Activated CD4-positive, alpha-beta T cell treated with anti-CD3 and anti-CD28 coated beads, Interleukin-2, Interleukin-4, amounts not matched to agents 100 ng/mL and 50 ng/mL, durations not matched to agents 16 hours and 8 hours (primary cell): ENCODE data around the gene NIPBL.
"Not testable (repeated sequence)": the region's sequence is repeated elsewhere in the genome, so short reads cannot be mapped to it uniquely, and the experiment has no call there.

Source experiments
- DNase-seq: peaks from one replicate; pipeline ENCODE4 v3.0.0-alpha.2; 2020; ENCODE audit warnings: low spot score

Gene NIPBL

GRCh38 chr5:36904677-36905076 is 28.1 kb downstream of the NIPBL start:
- no peak for DNase-seq

GRCh38 chr5:36908544-36909260 is 32.1 kb downstream of the NIPBL start:
- no peak for DNase-seq

- DNase-seq = no peak
These were observed 39.1 kb downstream of the NIPBL start for GRCh38 chr5:36915653-36916052.

GRCh38 chr5:36916614-36917013 is 40.0 kb downstream of the NIPBL start:
- DNase-seq = not testable (repeated sequence)

- not testable (repeated sequence) for DNase-seq
These were observed 40.8 kb downstream of the NIPBL start for GRCh38 chr5:36917358-36917757.

- DNase-seq = no peak
These were observed 42.7 kb downstream of the NIPBL start for GRCh38 chr5:36919238-36919637.

GRCh38 chr5:36919650-36920049 is 43.1 kb downstream of the NIPBL start:
- no peak for DNase-seq

- DNase-seq = no peak
These were observed 52.4 kb downstream of the NIPBL start for GRCh38 chr5:36928947-36929346.

GRCh38 chr5:36929438-36929837 is 52.9 kb downstream of the NIPBL start:
- no peak for DNase-seq

GRCh38 chr5:36932056-36932455 is 55.5 kb downstream of the NIPBL start:
- DNase-seq = no peak

GRCh38 chr5:36932699-36933098 is 56.1 kb downstream of the NIPBL start:
- DNase-seq = no peak

GRCh38 chr5:36934740-36935356 is 58.3 kb downstream of the NIPBL start:
- no peak for DNase-seq

- DNase-seq = no peak
These were observed 59.2 kb downstream of the NIPBL start for GRCh38 chr5:36935805-36936204.

- no peak for DNase-seq
These were observed 59.7 kb downstream of the NIPBL start for GRCh38 chr5:36936309-36936708.

- no peak for DNase-seq
These were observed 61.6 kb downstream of the NIPBL start for GRCh38 chr5:36938129-36938528.

- DNase-seq = no peak
These were observed 63.6 kb downstream of the NIPBL start for GRCh38 chr5:36939969-36940858.

GRCh38 chr5:36943584-36943983 is 67.0 kb downstream of the NIPBL start:
- DNase-seq = no peak

GRCh38 chr5:36944024-36944423 is 67.5 kb downstream of the NIPBL start:
- no peak for DNase-seq

- DNase-seq = peak; percentile 40
These were observed 68.1 kb downstream of the NIPBL start for GRCh38 chr5:36944607-36945225.

GRCh38 chr5:36945687-36946086 is 69.1 kb downstream of the NIPBL start:
- no peak for DNase-seq

- no peak for DNase-seq
These were observed 69.5 kb downstream of the NIPBL start for GRCh38 chr5:36946101-36946500.

GRCh38 chr5:36948041-36948440 is 71.5 kb downstream of the NIPBL start:
- DNase-seq = no peak
